DOHH2 (cell line): ENCODE measurements around the gene PRKN.

Experiments used
- H3F3A ChIP-seq: fragments of 200-600 bp; sonication (generic), shearing (Covaris generic); 2 replicates; pipeline ENCODE4 v1.6.0; 2016; ENCODE audit warnings: antibody characterized with exemption, mild to moderate bottlenecking; ENCODE audit not compliant: control insufficient read depth, insufficient read depth
- H3K27ac ChIP-seq: fragments of 200-600 bp; sonication (generic); 2 replicates; pipeline ENCODE4 v1.5.1; 2014; ENCODE audit warnings: low read depth, mild to moderate bottlenecking, low read length, moderate library complexity
- H3K27me3 ChIP-seq: fragments of 200-600 bp; sonication (generic); 2 replicates; pipeline ENCODE4 v1.6.1; 2014; ENCODE audit warnings: mild to moderate bottlenecking, low read length, mixed read lengths; ENCODE audit not compliant: control insufficient read depth
- H3K36me3 ChIP-seq: fragments of 200-600 bp; sonication (generic); 2 replicates; pipeline ENCODE4 v1.6.1; 2014; ENCODE audit warnings: mild to moderate bottlenecking, low read length, moderate library complexity, mixed read lengths; ENCODE audit not compliant: control insufficient read depth
- H3K4me1 ChIP-seq: fragments of 200-600 bp; sonication (generic); 2 replicates; pipeline ENCODE4 v1.6.1; 2014; ENCODE audit warnings: mild to moderate bottlenecking, low read length, mixed read lengths; ENCODE audit not compliant: control insufficient read depth
- H3K4me2 ChIP-seq: fragments of 200-600 bp; sonication (generic); 2 replicates; pipeline ENCODE4 v1.6.0; 2014; ENCODE audit warnings: mild to moderate bottlenecking, low read length, moderate library complexity
- H3K4me3 ChIP-seq: fragments of 200-600 bp; sonication (generic); 2 replicates; pipeline ENCODE4 v1.5.1; 2014; ENCODE audit warnings: mild to moderate bottlenecking, low read length, mixed read lengths
- H3K79me2 ChIP-seq: fragments of 200-600 bp; sonication (generic); 2 replicates; pipeline ENCODE4 v1.6.1; 2014; ENCODE audit warnings: mild to moderate bottlenecking, low read length, mixed read lengths; ENCODE audit not compliant: control insufficient read depth
- H3K9me2 ChIP-seq: fragments of 200-600 bp; sonication (generic); replicated peaks from 2 replicates; pipeline ENCODE4 v1.6.1; 2014; ENCODE audit warnings: mild to moderate bottlenecking, low read length, mixed read lengths; ENCODE audit not compliant: control insufficient read depth
- H3K9me3 ChIP-seq: fragments of 200-600 bp; sonication (generic); 2 replicates; pipeline ENCODE4 v1.6.1; 2014; ENCODE audit warnings: antibody characterized with exemption, low read length, mixed read lengths; ENCODE audit not compliant: control insufficient read depth, insufficient read depth
- H4K20me1 ChIP-seq: fragments of 200-600 bp; sonication (generic); 2 replicates; pipeline ENCODE4 v1.6.0; 2014; ENCODE audit warnings: low read depth, mild to moderate bottlenecking, antibody characterized with exemption, low read length, moderate library complexity; ENCODE audit not compliant: control insufficient read depth, insufficient read depth
- EZH2phosphoT487 ChIP-seq: fragments of 200-600 bp; sonication (generic); IDR thresholded peaks from 2 replicates; pipeline ENCODE4 v1.6.1; 2017; ENCODE audit warnings: borderline replicate concordance, mild to moderate bottlenecking, antibody characterized with exemption, low read length, moderate library complexity, mixed read lengths
- TF ChIP-seq, protein P1 (sequence below): fragments of 200-600 bp; sonication (generic); IDR thresholded peaks from one replicate; pipeline ENCODE4 v1.5.1; 2014; ENCODE audit warnings: antibody characterized with exemption, mild to moderate bottlenecking, low read depth, low read length; ENCODE audit not compliant: poor library complexity, severe bottlenecking

Gene PRKN

GRCh38 chr6:161745594-161746141 lies 981.9 kb downstream of the PRKN start:
- Histone ChIP-seq H3K9me3 (no peaks in the 10 kb centered on the region), H3K4me3 (no peak overlapping the region), H3K9me2 (no peaks in the 10 kb centered on the region), H3K36me3 (no peaks in the 10 kb centered on the region), H3K27ac (no peak overlapping the region), H4K20me1 (no peaks in the 10 kb centered on the region), H3K27me3 (no peaks in the 10 kb centered on the region), H3K4me2 (no peak overlapping the region), H3F3A (no peaks in the 10 kb centered on the region), H3K79me2 (no peaks in the 10 kb centered on the region), H3K4me1 (no peaks in the 10 kb centered on the region)
- TF ChIP-seq, protein P1, sequence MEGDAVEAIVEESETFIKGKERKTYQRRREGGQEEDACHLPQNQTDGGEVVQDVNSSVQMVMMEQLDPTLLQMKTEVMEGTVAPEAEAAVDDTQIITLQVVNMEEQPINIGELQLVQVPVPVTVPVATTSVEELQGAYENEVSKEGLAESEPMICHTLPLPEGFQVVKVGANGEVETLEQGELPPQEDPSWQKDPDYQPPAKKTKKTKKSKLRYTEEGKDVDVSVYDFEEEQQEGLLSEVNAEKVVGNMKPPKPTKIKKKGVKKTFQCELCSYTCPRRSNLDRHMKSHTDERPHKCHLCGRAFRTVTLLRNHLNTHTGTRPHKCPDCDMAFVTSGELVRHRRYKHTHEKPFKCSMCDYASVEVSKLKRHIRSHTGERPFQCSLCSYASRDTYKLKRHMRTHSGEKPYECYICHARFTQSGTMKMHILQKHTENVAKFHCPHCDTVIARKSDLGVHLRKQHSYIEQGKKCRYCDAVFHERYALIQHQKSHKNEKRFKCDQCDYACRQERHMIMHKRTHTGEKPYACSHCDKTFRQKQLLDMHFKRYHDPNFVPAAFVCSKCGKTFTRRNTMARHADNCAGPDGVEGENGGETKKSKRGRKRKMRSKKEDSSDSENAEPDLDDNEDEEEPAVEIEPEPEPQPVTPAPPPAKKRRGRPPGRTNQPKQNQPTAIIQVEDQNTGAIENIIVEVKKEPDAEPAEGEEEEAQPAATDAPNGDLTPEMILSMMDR, result no peak

GRCh38 chr6:161745128-161745527 lies 982.4 kb downstream of the PRKN start:
- H3K4me3 ChIP-seq, result no peak overlapping the region
- no peaks in the 10 kb centered on the region for H4K20me1 ChIP-seq
- H3K79me2 ChIP-seq, result no peaks in the 10 kb centered on the region
- TF ChIP-seq, protein P1, result no peak
- TF ChIP-seq EZH2phosphoT487, result no peak
- no peaks in the 10 kb centered on the region for H3K9me2 ChIP-seq
- no peaks in the 10 kb centered on the region for H3F3A ChIP-seq
- H3K4me1 ChIP-seq, result no peaks in the 10 kb centered on the region
- no peaks in the 10 kb centered on the region for H3K36me3 ChIP-seq
- no peaks in the 10 kb centered on the region for H3K9me3 ChIP-seq
- no peaks in the 10 kb centered on the region for H3K27me3 ChIP-seq
- H3K27ac ChIP-seq, result no peak overlapping the region
- H3K4me2 ChIP-seq, result no peak overlapping the region

DNA sequence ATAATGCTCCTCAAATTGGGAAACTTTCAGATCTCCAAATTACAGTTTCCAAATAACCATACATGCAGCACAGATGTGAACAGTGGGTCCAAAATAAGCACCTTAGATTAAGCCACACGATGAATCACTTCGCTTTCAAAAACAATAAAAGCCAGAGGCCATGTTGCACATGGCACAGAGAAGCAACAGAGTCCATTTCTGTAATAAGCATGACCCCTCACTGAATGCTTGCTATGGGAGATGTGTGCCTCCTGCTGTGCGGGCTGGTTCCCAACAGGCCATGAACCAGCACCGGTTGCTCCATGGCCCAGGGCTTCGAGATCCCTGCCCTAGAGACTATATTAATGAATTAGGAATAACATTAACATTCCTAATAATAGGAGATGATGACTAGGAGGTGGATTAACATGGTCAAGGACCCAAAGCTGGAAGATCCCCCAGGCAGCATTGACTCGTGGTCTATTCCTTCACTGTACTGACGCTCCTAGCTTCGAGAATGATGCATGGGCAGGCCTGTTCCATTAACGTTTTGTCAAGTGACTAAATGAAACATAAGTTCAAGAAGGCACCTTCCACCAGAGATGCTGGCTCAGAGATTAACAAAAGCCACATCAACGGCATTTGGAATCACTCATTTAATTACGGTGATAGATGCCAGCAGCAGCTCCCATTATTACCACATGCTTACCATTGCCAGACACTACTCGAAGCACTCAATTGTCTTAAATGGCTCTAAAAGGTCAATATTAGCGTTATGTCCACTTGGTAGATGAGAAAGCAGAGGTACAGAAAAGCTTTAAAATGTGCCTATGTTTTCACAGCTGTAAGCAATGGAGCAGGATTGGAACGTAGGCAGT lies 983.1 kb downstream of the PRKN start:
- H3K79me2 ChIP-seq, result no peaks in the 10 kb centered on the region
- H3K9me3 ChIP-seq, result no peaks in the 10 kb centered on the region
- no peak overlapping the region for H3K4me3 ChIP-seq
- H4K20me1 ChIP-seq, result no peaks in the 10 kb centered on the region
- no peaks in the 10 kb centered on the region for H3K4me1 ChIP-seq
- no peak overlapping the region for H3K4me2 ChIP-seq
- H3K27ac ChIP-seq, result no peak overlapping the region
- TF ChIP-seq, protein P1, result no peak
- no peak for TF ChIP-seq EZH2phosphoT487
- H3K9me2 ChIP-seq, result no peaks in the 10 kb centered on the region
- no peaks in the 10 kb centered on the region for H3K36me3 ChIP-seq
- H3K27me3 ChIP-seq, result no peaks in the 10 kb centered on the region
- H3F3A ChIP-seq, result no peaks in the 10 kb centered on the region
